Fibroblast of skin of back (primary cell): ENCODE measurements around the gene NHSL2.
A peak's percentile ranks its signal among the peaks of the same experiment; 100 is the strongest.

Experiments used
- DNase-seq: peaks from one replicate; pipeline ENCODE4 v3.0.0-alpha.2; 2013

The NHSL2 gene

DNA sequence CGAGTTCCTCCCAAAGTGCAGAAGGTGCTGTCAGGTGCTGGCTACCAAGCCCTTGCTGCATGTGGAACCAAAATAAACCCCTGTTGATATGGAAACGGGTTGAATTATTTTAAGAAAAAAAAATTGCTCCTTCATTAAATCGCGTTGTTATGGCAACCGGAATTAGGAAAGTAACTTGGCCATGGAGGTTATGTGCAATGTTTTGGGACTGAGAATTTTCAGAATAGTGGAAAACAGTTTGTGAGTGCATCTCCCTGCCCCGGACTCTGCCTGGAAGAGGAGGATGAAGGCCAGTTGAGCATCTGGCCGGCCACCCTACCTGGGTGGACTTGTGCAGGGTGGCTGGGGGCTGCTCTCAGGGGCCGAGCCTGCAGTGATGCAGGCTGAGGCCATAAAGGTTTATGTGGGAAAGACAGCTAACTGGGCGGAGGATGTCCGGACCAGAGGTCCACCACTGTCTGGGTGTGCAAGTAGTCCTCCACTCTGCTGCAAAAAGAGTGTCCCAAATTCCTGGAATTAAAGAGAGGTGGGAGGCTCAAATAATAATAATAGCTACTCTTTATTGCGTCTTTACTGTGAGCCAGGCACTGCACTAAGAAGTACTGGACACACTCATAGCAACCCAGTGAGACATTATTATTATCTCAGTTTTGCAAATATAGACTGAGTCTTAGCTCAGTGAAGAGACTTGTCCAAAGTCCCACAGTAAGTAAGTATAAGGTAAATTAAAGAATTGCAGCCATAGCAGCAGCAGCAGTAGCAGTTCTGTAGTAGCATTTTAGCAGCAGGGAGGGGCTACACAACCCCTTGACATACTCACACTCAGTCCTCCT is 200.4 kb downstream of the NHSL2 start:
- DNase-seq, result no peak

DNA sequence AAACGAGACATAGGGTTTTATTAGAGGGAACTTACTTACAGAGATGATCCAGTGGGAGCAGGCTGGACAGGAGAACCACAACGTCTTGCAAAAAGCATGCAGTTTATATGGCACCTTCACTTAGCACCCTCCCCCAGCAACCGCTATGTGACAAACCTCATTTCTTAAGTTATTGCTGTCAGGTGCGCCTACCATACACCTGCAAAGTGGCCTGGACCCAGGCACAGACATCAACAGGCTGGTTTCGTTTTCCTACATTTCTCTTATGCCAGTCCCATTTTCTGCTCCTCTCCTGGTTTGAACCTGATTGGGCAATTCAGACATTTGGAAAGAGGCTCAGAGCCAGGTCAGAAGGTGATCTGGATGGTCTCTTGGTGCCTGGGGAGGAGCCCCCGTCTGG is 202.8 kb downstream of the NHSL2 start:
- no peak for DNase-seq

DNA sequence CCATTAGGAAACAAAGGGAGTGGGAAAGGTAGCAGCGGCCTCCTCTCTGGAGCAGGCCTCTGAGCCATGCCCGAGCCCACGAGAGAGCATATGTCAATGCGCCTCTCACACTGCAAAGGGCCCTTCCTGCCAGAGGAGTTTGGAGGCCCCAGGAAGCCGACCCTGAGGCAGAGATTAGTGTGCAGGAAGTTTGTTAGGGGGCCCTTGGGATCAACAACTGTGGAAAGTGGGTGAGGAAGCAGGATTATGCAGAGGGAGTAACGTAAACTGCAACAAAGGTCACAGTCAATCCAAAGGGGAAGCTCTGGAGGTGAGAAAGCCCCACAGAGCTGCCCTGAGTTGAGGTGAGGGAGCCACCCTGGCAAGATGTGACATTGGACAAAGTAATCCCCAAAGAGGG is 203.7 kb downstream of the NHSL2 start:
- no peak for DNase-seq

DNA sequence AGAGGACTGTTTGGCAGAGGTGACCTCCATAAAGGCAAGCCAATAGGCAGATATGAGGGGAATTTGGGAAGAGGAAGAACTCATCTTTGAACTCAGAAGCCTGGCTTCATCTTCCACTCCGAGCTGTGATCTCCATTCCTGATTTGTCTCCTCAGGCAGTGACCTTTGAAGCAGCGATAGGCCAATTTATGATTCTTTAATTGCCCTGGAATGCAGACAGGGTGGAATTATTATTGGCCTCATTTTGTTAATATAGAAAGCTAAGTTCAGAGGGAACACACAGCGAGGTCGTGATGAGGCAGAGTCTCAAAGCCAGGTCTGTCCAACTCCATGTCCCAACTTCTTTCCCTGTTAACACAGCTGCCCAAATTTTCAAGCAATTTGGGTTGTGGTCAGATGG is 204.2 kb downstream of the NHSL2 start:
- no peak for DNase-seq

DNA sequence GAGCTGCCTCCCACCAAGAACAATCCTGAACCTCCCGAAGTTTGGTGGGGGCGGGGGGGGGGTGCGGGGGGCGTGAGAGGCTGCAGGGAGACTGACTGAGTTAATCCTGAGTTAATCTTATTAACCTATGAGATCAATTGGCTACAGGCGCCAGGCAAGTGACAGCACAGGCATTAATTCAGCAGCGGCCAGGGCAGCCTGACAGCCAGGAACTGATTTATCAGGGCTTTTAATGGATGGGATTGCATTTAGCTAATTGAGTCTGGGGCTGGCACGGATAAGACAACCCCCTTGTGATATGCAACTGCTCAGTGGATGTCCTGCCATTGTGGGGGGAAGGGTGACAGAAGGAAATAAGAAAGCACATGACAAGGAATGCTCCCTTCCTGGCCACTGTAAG is 204.7 kb downstream of the NHSL2 start:
- DNase-seq, result no peak

DNA sequence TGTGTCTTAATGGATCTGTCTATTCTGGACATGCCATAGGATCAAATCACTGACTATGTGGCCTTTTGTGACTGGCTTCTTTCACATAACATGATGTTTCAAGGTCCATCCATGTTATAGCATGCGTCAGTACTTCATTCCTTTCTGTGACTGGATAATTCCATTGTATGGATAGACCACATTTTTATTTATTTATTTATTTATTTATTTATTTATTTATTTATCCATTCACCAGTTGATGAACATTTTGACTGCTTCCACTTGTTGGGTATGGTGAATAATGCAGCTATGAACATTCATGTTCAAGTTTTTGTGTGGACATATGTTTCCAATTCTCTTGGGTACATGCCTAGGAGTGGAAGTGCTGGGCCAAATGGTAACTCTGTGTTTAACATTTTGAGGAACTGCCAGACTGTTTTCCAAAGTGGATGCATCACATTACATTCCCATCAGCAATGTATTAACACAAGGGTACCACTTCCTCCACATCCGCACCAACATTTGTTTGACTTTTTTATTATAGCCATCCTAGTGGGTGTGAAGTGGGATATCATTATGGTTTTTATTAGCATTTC is 207.1 kb downstream of the NHSL2 start:
- DNase-seq, result no peak

DNA sequence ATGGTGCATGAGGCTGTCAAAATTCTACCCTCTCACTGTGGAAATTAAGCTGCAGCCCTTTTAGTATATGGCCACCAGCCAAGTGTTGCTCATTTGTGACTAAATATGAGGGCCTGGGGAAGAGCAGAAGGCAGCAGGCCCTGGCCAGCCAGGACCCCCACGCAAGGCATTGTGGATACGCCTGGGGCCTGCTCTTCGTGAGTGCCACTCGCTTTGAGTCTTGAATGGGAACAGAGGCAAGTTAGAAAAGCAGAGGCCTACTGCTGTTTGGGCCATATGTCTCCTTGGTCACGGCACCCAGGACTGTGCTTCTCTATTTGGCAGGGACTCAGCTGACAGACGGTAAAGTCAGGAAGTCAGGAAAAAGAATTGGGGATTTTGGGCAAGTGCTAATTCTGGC is 210.2 kb downstream of the NHSL2 start:
- DNase-seq, result no peak

DNA sequence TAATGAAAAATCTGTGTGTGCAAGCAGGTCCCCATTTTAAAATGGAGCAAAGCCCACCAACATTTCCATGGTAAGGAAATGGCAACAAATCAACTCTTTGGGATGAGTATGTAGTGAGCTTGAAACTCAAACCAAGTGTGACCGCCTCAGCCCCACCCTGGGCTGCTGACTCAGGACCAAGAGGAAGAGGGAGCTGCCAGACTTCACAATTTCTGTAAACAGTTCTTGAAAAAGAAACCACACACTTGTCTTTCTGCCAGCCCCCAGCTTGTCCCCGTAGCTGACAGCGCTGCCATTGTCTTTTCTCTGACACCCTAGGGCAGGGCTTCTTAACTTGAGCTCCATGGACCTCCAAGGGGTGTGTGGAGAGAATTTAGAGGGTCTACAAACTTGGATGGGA is 210.7 kb downstream of the NHSL2 start:
- peak; percentile 78 for DNase-seq

DNA sequence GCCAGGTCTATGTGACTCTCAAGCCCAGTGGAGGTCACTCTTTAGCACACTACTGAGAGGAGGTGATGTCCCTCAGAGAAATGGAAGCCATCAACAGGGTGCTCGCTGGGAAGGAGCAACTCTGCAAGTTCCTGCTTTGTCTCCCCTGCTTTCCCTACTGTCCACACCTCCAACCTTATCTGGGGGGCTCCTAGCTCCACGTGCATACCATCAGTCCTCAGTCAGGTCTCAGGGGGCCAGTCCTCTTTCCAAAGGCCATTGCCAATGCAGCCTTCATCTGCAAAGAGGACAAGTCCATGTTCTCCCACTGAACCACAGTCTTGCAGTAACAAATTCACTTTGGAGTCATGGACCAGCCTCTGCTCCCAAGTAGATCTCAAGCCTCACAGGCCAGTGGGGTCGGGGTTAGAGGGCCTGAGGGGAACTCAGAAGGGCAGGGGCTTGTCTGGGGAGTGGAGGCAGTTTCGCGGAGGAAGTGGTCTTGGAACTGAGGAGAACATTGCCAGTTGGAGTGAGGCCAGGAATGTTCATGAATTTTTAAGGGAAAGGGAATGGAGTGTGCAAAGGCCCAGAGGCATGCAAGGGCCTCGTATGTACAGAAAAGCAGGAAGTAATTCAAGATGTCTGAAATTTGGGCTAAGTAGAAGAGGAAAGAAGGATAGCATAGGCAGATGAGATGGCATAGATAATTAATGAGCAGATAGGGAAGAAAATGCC is 212.1 kb downstream of the NHSL2 start:
- no peak for DNase-seq

DNA sequence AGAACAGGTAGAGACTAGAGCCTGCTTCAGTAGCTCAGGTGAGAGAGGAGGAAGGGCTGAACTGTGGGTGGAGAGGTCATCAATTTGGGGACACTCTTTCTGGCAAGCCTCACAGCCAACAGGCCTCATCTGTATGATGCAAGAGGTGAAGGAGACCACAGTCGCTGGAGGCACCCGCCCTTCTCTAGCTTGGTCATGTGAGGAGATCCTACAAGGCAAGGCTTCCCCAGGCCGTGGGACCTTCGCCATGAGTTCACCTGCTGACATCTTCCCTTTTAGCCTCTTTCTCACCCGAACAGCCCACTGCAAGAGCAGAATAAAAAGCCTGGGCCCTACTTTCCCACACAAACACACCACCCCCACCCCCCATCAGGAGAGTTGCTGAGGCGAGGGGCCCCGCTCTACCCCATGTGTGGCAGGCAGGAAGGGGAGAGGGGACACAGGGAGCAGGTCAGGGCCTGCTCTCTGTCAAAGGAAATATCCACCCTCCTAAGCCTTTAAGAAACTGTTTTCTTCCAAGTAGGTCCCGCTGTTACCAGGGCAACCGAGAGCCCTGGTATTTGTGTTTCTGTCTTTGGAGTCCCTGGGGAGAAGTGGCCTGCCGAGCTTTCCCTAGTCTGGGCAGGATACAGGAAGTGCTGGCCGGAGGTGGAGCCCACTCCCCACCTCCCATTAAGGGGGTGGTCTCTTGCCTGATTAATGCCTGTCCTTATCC is 213.0 kb downstream of the NHSL2 start:
- DNase-seq, result peak; percentile 89

DNA sequence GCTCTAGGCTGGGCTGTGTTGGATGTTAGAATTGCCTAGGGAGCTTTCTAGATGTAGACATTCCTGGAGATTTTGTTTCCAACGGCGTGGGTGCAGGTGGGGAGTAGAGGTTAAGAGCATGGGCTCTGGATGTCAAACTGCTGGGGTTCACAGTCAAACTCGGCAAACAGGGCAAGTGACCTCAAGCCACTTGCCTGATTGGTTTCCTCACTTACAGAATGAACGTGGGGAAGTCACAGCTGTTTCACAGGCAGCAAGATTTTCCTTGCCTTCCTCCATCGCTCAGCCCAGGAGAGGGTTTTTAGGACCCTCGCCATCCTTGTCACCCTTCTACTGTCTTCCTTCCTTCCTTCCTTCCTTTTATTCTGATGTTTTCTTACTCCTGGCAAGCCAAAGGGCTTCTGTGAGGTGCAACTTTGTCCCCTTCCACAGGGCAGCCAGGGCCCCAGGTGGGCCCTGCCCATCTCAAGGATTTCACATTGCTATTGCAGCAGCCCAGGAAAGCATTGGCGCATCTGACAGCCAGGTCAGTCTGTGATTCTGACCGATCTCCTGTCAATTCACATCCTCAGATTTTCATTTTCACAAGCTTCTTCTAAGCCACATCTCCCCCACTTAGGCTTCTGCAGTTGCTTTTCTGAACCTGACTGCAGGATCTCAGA is 214.0 kb downstream of the NHSL2 start:
- DNase-seq, result no peak

DNA sequence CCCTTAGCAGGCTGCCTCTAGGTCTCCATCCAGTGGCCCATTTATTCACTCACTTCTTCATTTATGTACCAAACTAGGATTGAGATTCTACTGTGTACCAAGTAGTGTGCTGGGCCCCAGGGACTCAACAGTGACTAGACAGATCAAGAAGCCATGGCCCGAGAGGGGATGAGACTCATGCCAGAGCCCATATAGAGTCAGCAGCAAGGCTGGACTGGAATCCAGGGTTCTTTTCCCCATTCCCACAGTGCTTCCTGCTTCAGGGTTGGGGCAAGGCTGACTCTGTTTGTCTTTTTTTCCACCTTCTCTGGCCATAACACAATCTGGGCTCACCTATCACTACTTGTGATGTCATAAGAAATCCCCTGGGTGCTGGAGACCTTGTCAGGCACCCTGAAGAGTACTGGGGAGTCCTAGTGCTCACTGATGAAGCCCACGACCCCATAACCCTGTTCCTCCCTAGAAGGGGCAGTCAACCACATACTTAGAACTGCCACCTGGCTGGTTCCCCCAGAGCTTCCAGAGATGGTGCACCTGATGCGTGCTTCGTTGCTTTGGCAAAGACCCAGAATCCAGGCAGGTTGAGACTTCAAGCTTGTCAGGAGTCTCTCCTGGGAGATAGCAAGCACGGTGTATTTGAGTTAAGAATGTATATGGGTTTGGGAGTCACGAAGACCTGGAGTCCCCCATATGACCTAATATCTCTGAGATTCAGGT is 214.8 kb downstream of the NHSL2 start:
- no peak for DNase-seq

DNA sequence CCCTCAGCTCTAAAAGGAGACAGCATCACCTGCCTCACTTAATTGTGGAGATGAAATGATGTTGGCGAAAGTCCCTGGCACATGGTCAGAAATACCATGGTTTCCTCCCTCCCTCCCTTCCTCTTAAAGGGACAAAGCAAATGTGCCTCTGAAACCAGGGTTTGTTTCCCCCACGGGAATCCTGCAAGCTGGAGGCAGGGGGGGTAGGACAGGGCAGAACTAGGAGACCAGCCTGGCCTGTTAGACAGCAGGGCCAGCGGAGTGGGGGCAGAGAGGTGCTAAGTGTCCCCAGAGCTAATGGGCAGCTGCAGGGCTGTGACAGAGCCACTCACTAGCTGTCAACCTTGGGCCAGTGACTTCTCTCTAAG is 215.4 kb downstream of the NHSL2 start:
- no peak for DNase-seq

DNA sequence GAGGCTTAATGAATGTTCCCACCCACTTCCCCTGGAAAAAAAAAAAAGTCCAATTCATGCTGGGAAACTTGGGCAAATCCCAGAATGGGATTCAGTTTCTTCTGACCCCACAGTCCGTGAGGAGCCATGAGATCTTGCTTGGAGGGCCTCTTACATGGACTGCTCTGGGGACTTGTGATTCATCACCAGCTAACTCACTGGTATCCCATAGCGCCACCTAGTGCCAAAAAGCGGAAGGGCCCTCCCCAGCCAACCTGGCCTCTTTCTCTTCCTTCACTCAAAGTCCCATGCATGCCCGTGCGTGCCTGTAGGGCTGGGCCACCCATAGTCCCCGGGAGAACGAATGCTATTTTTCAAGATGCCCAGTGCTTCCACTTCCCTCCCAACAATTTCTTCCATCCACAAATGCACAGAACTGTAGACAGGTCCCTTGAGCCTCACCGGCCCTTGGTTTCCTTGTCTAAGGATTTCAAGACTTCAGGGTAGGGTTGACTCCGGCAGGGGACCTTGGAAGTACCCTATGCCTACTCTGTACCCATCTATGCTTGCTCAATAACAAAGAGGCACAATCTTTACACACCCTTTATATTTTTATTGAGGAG is 216.0 kb downstream of the NHSL2 start:
- peak; percentile 88 for DNase-seq

DNA sequence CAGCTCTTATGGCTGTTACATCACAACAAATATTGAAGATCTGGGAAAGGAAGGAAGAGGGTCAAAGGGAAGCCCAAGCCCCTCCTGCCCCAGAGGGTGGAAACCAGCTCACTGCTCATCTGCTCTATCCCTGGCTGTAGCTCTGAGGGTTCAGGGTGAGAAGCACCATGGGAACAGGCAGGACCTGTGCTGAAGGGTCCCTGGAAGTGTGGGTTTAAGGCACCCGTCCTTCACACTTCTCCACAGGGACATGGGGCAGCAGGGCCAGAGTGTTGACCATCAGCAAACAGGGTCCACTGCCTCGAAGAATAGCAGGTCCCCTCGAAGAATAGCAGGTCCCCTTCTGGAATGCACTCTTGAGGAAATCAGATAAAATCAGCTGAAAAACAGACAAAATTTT is 216.7 kb downstream of the NHSL2 start:
- DNase-seq, result no peak

DNA sequence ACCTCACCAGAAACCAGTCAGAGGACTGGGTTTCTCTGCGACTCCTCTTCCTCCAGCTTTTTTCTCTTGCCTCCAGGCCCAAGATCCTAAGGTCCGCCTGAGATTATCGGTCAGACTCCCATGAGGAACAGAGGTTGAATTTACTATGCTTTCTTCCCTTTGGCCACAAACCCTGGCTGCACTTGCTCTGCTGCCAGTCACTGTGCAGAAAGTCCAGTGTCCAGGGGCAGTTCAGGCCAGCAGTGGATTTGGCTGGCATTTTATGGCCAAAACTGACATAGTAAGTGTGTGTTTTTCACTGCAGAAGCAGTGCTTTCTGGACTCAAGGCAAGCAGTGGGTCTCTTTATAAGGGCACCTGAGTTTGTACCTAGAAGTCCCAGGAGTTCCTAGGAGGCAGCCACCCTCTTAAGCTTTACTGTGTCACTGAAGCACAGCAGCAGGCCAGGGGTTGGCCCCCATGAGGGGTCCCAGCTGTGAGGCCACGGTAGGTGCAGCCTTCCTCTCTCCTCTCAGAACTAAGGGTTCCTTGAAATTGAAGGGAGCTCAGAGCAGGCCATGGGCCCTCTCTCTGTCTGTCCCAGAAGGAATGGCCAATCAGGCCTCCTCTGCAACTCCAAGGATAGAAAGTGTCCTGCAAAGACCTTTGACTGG is 217.7 kb downstream of the NHSL2 start:
- DNase-seq, result no peak

DNA sequence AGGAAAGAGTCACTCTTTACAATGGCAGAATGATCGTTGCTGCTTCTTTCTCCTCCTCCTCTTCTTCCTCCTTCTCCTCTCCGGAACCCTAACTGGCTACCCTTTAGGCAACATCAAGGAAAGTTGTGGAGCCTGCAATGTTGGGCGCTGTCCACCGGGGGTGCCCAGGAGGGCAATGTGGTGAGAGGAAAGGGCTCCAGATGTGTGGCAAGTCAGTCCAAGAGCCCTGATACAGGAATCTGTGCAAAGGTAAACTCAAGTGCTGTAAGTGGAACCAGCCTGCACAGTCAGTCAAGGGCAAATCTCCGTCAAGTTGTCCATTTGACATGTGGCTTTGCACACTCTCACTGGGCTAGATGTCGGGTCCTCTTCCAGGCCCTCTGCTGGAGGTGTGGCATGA is 218.2 kb downstream of the NHSL2 start:
- DNase-seq, result no peak

DNA sequence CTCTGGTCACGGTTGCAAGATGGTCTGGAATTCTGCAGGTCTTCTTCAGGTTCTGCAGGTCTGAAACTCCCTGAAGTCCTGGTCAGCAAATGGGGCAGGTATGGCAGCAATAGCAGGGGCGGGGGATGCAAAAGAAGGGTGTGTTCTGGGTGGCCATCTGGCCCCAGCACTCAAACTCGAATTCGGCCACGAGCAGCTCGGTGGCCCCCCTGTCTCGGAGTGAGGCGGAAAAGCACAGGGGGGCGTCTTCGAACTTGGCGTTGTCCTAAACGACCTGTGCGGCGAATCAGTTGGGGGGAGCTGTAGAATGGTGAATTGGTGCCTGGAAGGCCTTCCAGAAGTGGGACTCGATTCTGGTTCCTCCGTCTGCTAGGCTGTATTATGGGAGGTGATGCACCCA is 219.0 kb downstream of the NHSL2 start:
- DNase-seq, result no peak

DNA sequence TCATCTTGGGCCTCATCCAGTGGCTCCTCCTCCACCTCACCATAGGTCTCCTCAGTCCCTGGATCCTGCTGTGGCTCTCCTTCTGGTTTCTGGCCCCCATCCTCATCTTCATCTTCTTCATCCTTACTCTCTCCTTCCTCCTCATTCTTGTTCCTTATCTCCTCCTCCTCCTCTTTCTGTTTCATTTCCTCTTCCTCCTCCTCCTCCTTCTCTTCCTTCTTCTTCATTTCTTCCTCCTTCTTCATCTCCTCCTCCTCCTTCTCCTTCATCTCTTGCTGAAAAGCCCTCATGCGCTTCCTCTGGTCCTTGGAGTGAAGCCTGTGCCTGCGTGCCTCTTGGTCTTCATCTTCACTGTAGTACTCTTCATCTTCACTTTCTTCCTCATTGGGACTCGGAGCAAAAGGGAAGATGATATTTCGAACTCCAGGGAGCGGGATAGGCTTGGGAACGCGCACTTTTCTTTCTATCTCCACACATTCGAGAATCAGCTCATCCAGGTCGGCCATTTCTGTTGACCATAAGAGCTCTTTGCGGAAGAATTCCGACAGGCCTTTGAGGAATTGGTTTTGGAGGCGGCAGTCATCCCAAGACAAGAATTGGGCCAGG is 219.6 kb downstream of the NHSL2 start:
- no peak for DNase-seq

DNA sequence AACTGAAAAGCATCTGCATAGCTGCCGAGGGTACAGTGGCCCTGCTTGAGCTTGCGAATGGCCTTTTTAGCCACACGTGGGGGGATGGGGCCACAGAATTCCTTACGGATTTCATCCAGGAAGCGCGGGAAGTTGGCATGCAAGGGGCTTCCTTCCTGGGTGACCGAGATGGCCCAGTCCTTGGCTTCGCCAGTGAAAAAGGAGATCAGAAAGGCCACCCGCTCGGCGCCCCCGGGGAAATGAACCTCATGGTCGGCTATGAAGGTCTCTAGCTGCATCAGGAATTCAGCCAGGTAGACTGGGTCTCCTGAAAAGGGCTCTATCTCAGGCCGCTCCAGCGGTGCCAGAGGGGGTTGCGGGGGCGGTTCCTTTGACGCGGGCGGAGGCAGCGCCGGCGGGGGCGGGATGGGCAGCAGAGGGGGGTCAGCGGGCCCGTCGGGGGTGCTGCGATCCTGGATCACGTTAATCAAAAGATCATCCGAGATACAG is 220.2 kb downstream of the NHSL2 start:
- no peak for DNase-seq
